ENCODE measurements around the gene CFAP20DC.

DNA sequence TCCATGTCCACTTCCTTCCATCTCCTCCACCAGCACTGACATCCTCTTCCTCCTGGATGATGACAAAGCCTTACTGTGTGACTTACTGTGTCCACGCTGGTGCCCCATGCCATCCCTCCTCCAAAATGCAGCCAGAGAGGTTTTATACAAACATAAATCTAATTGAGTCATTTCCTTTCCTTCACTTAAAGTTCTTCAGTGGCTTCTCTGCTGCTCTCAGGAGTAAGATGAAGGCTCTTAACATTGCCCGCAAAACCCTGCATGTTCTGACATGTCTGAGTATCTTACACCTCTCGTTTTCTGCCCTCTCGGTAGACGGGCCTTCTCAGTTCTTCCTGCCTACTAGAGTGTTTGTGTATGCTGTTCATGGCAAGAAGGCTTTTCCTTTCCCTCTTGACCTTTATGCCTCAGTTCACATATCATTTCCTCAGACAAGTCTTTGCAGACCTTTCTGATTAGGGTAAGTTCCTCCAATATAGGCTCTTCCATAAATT, 175.5 kb downstream of the CFAP20DC start:
- TF ChIP-seq CTCF (IDR thresholded peaks at IDR 0.05) (no peak), POLR2AphosphoS5 (IDR thresholded peaks at IDR 0.05) (no peak), POLR2A (IDR thresholded peaks at IDR 0.05) (no peak)
